GM21576 (cell line): Measurements from ENCODE around the gene ALLC.
"Not testable (repeated sequence)": the region's sequence is repeated elsewhere in the genome, so short reads cannot be mapped to it uniquely, and the experiment has no call there.

Experiments used
- ATAC-seq: cut with Tn5 transposase; IDR thresholded peaks from one replicate; pipeline ENCODE4 v1.9.1; 2021; ENCODE audit warnings: mild to moderate bottlenecking, moderate library complexity; ENCODE audit not compliant: unreplicated experiment

The ALLC gene

GRCh38 chr2:3657881-3658280 is at the start of gene ALLC:
Gene ALLC, plus strand, starts transcription at chr2:3658200. Its CDS starts 12,958 bp downstream, at chr2:3671158.
- no peak for ATAC-seq

- ATAC-seq, result no peak
Measured at GRCh38 chr2:3608373-3609278, 49.4 kb upstream of the ALLC start.

- ATAC-seq, result peak; percentile 79
Measured at GRCh38 chr2:3609279-3609673, 48.7 kb upstream of the ALLC start.

DNA sequence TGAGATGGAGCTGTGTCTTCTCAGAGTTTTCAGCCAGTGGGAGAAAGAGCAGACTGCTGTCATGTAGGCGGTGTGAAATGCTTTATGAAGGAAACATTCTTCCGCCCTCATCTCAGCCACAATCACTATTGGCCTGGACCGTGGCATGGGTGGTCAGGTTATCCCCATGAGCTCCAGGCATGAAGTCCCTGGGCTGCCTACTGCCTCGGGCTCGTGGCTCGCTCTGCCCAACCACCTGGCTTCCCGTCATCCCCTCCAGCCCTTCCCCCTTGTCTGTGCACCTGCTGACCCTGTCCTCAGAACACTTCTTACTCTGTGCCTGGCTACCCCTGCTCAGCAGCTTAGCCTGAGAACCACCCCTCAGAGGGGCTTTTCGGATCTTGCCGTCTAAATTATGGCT is 47.6 kb upstream of the ALLC start:
- ATAC-seq, result no peak

DNA sequence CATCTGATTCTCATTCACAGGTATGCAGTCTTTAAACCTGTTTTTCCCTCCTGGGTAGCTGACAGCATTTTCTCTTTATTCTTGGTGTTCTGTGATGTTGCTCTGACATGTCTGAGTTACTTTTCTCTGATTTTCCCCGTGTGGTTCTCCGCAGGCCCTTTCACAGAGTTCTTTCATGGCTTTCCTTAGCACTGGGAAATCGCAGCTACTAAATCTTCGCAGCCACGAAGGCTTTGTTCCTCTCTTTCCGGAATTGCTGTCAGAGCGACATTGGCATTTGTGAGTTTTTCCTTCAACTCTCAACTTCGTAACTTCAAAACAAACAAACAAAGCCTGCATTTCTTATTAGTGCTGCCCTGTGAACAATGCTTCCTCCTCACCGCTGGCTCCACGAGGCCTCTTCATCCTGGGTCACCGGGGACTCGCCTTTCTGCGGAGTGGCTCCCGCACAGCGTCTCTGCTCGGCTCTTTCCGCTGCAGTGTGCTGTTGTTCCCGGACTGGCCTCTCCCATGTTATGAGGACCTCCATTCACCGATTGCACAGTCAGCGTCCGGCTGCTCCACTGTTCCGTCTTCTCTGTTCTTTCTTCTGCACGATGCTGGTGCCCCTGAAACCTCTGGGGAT is 47.0 kb upstream of the ALLC start:
- ATAC-seq, result no peak

GRCh38 chr2:3611589-3611988 is 46.4 kb upstream of the ALLC start:
- no peak for ATAC-seq

GRCh38 chr2:3612639-3613523 is 45.1 kb upstream of the ALLC start:
- no peak for ATAC-seq

DNA sequence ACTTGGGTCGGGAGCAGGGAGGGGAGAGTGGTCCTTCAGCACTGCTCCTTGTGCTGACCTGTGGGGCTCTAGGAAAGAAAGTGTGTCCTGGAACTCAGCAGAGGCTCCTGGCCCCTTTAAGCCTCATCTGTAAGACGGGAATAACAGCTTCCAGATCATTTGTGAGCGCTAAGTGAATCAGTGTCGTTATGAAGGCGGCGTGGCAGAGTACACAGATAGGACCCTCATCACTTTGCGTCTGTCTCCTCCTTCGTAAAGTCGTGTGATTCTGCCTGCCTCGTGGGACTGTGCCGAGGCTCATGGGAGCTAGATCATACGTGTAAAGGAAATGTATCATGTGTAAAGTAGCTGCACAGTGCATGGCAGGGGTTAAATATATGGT is 44.5 kb upstream of the ALLC start:
- no peak for ATAC-seq

DNA sequence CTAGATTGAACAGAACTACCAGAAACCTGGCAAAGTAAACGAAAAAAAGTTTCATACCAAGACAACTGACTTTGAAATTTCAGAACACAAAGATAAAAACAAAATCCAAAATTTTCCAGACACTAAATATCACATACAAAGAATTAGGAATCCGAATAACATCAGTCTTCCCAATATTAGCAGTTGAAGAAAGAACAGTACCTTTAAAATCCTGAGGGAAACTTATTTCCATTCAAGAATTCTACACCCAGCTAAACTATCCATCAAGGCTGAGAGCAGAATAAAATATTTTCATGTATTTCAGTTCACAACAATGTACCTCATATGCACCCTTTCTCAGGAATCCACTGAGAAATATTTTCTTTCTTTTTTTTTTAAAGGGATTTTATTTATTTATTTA is 43.3 kb upstream of the ALLC start:
- not testable (repeated sequence) for ATAC-seq

GRCh38 chr2:3615541-3616200 is 42.3 kb upstream of the ALLC start:
- not testable (repeated sequence) for ATAC-seq

DNA sequence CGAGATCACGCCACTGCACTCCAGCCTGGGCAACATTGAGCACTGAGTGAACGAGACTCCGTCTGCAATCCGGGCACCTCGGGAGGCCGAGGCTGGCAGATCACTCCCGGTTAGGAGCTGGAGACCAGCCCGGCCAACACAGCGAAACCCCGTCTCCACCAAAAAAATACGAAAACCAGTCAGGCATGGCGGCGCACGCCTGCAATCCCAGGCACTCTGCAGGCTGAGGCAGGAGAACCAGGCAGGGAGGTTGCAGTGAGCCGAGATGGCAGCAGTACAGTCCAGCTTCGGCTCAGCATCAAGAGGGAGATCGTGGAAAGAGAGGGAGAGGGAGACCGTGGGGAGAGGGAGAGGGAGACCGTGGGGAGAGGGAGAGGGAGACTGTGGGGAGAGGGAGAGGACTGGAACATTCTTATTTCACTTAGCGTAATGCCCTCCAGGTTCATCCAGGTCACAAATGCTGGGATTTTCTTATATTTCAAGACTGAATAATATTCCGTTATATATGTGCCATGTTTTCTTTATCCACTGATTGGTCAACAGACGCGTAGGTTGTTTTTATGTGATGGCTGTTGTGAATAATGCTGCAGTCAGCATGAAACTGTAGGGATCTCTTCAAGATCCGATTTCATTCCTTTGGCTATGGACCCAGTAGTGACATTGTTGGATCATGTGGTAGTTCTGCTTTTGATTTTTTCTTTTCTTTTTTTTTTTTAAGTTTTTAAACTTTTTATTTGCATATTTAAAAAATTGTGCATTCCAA is 41.4 kb upstream of the ALLC start:
- not testable (repeated sequence) for ATAC-seq

DNA sequence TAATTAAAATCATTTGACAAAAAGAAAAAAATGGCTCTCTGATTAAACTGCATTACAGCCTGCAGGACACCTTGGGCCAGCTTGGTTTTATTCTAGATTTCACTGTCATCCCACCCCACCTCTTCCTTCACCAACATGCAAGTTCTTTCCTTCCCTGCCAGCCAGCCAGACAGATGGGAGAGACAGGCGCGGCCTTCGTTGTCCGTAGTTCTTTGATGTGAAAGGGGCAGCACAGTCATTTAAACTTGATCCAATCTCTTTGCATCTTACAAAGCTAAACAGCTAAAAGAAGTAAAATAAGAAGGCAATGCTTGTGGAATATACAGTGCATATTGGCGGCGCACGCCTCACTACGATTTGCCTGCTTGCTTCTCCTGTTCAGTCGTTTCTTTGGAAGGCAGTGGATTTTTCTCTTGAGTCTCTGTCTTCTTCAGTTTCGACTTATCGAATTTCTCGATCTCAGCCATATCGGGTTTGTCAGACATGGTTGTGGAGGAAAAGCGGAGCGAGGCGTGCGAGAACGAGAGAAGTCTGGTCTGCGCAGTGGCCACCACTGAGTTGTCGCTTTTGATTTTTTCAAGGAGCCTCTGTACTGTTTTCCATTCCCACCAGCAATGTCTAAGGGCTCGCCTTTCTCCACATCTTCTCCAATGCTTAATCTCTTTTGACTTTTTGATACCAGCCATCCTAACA is 40.7 kb upstream of the ALLC start:
- ATAC-seq, result no peak

DNA sequence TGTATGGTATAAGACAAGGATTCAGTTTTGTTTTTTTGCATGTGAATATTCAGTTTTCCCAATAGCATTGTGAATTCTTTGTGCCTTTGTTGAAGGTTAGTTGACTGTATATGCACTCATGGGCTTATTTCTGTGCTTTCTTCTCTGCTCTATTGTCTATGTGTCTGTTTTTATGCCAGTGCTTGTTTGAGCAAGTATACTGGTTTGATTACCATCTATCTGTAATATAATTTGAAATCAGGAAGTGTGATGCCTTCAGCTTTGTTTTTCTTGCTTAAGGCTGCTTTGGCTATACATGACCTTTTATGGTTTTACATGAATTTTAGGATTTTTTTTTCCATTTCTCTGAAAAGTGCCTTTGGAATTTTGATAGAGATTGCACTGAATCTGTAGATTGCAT is 39.6 kb upstream of the ALLC start:
- no peak for ATAC-seq

- ATAC-seq, result no peak
Measured at GRCh38 chr2:3619033-3619432, 39.0 kb upstream of the ALLC start.

DNA sequence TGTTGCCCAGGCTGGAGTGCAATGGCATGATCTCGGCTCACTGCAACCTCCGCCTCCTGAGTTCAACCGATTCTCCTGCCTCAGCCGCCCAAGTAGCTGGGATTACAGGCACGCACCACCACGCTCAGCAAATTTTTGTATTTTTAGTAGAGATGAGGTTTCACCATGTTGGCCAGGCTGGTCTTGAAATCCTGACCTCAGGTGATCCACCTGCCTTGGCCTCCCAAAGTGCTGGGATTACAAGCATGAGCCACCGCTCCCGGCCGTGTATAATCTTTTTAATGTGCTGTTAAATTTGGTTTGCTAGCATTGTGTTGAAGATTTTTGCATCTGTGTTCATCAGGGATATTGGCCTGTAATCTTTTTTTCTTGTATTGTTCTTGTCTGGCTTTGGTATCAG is 38.3 kb upstream of the ALLC start:
- ATAC-seq, result not testable (repeated sequence)

- ATAC-seq, result no peak
Measured at GRCh38 chr2:3620834-3621233, 37.2 kb upstream of the ALLC start.

- ATAC-seq, result no peak
Measured at GRCh38 chr2:3622967-3623366, 35.0 kb upstream of the ALLC start.

GRCh38 chr2:3624059-3624794 is 33.8 kb upstream of the ALLC start:
- ATAC-seq, result no peak

- ATAC-seq, result no peak
Measured at GRCh38 chr2:3625186-3625585, 32.8 kb upstream of the ALLC start.
